HCT116 (cell line): ENCODE results near the gene IFIT5. TPM values are rescaled to one million over a fixed set of nuclear protein-coding genes. Genes with fewer than 3 reads are reported as not detected.

Source experiments
- ATAC-seq: fragments of 200-7000 bp; cut with Tn5 transposase; 2 replicates; pipeline ENCODE4 v1.9.1; 2020; ENCODE audit warnings: mild to moderate bottlenecking, moderate library complexity
- BruUV-seq: library from RNA; stranded (reverse); fragments of 400-500 nt; replicated peaks from 2 replicates; lab custom pipeline; 2021; lab: Mats Ljungman, UMichigan
- CTCF ChIA-PET: fragments of 300-600 bp; sonication (Branson Sonifier 250); formaldehyde crosslinking; loops from one replicate; lab custom pipeline; 2021; ENCODE audit warnings: antibody characterized with exemption; lab: Charles Lee
- POLR2A ChIA-PET: fragments of 300-600, 350-600 bp; sonication (Branson Sonifier 250); formaldehyde crosslinking; loops from one replicate; lab custom pipeline; 2021; ENCODE audit warnings: antibody characterized with exemption; lab: Charles Lee
- RAD21 ChIA-PET, 2 experiments: fragments of 300-600 bp; sonication (Branson Sonifier 250); formaldehyde crosslinking; loops; one replicate each; lab custom pipeline; 2023; ENCODE audit warnings: low total read pairs in 2 of 2; ENCODE audit not compliant: uncharacterized antibody in 2 of 2, unreplicated experiment in 2 of 2, low non-redundant PET in 1 of 2; lab: Charles Lee
- DNase-seq: peaks from one replicate; pipeline ENCODE4 v3.0.0-alpha.2; 2010; ENCODE audit warnings: low read depth, low spot score
- H2AFZ ChIP-seq: fragments of 200-600 bp; shearing (Covaris generic), sonication (generic); 2 replicates; pipeline ENCODE4 v1.6.1; 2017; ENCODE audit warnings: low read depth, mixed run types, mixed read lengths, antibody characterized with exemption, low read length; ENCODE audit not compliant: poor library complexity, severe bottlenecking
- H3K27ac ChIP-seq: 2 replicates; pipeline ENCODE4 v1.5.1; 2012; ENCODE audit warnings: low read depth, low read length
- H3K27me3 ChIP-seq: fragments of 200-600 bp; sonication (generic); 2 replicates; pipeline ENCODE4 v1.6.1; 2016; ENCODE audit warnings: mixed run types, low read length, mixed read lengths; ENCODE audit not compliant: insufficient read depth
- H3K36me3 ChIP-seq, 2 experiments: fragments of 200-500 bp in 1 of 2; fragments of 200-600 bp in 1 of 2; sonication (Bioruptor generic) in 1 of 2; sonication (generic) in 1 of 2; 2 replicates each; pipeline versions ENCODE4 v1.5.1 to v1.6.1; 2014 to 2016; ENCODE audit warnings: low read length in 2 of 2, inconsistent platforms in 1 of 2, mixed read lengths in 1 of 2, mixed run types in 1 of 2; ENCODE audit not compliant: insufficient read depth in 2 of 2, control insufficient read depth in 1 of 2
- H3K4me1 ChIP-seq, 2 experiments: fragments of 200-600 bp in 1 of 2; sonication (generic) in 1 of 2; 2 replicates each; pipeline versions ENCODE4 v1.5.1 to v1.6.1; 2012 to 2017; ENCODE audit warnings: low read length in 2 of 2, inconsistent platforms in 1 of 2, mild to moderate bottlenecking in 1 of 2, mixed read lengths in 1 of 2, mixed run types in 1 of 2, moderate library complexity in 1 of 2; ENCODE audit not compliant: insufficient read depth in 2 of 2, control insufficient read depth in 1 of 2
- H3K4me2 ChIP-seq: fragments of 200-600 bp; sonication (generic); 2 replicates; pipeline ENCODE4 v1.6.1; 2017; ENCODE audit warnings: mixed run types, low read length, mixed read lengths
- H3K4me3 ChIP-seq, 2 experiments: fragments of 200-600 bp in 1 of 2; sonication (generic) in 1 of 2; replicated peaks in 1 of 2; 2 replicates each; pipeline ENCODE4 v1.5.1; 2011 to 2016; ENCODE audit warnings: low read length in 2 of 2, control low read depth in 1 of 2, low read depth in 1 of 2, mild to moderate bottlenecking in 1 of 2, mixed read lengths in 1 of 2, mixed run types in 1 of 2
- H3K79me2 ChIP-seq: fragments of 200-600 bp; sonication (generic); 2 replicates; pipeline ENCODE4 v1.6.1; 2017; ENCODE audit warnings: mild to moderate bottlenecking, mixed run types, low read length, moderate library complexity, mixed read lengths; ENCODE audit not compliant: insufficient read depth
- H3K9ac ChIP-seq: fragments of 200-600 bp; sonication (generic); 2 replicates; pipeline ENCODE4 v1.6.1; 2016; ENCODE audit warnings: low read length, mixed read lengths
- H3K9me2 ChIP-seq: fragments of 200-600 bp; sonication (generic), shearing (Covaris generic); 2 replicates; pipeline ENCODE4 v1.6.1; 2017; ENCODE audit warnings: mixed run types, mild to moderate bottlenecking, moderate library complexity; ENCODE audit not compliant: insufficient read depth
- H3K9me3 ChIP-seq, 2 experiments: fragments of 200-500 bp in 1 of 2; fragments of 200-600 bp in 1 of 2; sonication (Bioruptor generic) in 1 of 2; sonication (generic) in 1 of 2; 2 replicates each; pipeline ENCODE4 v1.6.1; 2014 to 2017; ENCODE audit warnings: low read length in 2 of 2, mixed read lengths in 2 of 2, inconsistent platforms in 1 of 2, low read depth in 1 of 2, mild to moderate bottlenecking in 1 of 2, mixed run types in 1 of 2, moderate library complexity in 1 of 2; ENCODE audit not compliant: control insufficient read depth in 1 of 2, insufficient read depth in 1 of 2
- H4K20me1 ChIP-seq: fragments of 200-600 bp; sonication (generic), shearing (Covaris generic); 2 replicates; pipeline ENCODE4 v1.6.1; 2017; ENCODE audit warnings: mixed run types, mild to moderate bottlenecking, moderate library complexity; ENCODE audit not compliant: insufficient read depth
- ATF3 ChIP-seq: IDR thresholded peaks from 2 replicates; pipeline ENCODE4 v1.6.1; 2012
- CBX3 ChIP-seq: IDR thresholded peaks from 2 replicates; pipeline ENCODE4 v1.6.1; 2012; ENCODE audit warnings: low read depth
- CTCF ChIP-seq, 3 experiments: fragments of 200-600 bp in 1 of 3; sonication (generic) in 1 of 3; IDR thresholded peaks in 2 of 3; conservative IDR thresholded peaks in 1 of 3; 2 replicates each; pipeline ENCODE4 v1.5.1; 2012 to 2017; ENCODE audit warnings: low read depth in 2 of 3, low read length in 2 of 3, antibody characterized with exemption in 1 of 3, borderline replicate concordance in 1 of 3, control low read depth in 1 of 3, mild to moderate bottlenecking in 1 of 3, mixed read lengths in 1 of 3, mixed run types in 1 of 3, moderate library complexity in 1 of 3; ENCODE audit not compliant: insufficient read depth in 1 of 3
- EGR1 ChIP-seq: IDR thresholded peaks from 2 replicates; pipeline ENCODE4 v1.6.1; 2012; ENCODE audit warnings: low read depth
- ELF1 ChIP-seq: IDR thresholded peaks from 2 replicates; pipeline ENCODE4 v1.6.1; 2012; ENCODE audit warnings: low read depth, borderline replicate concordance
- JUND ChIP-seq: IDR thresholded peaks from 2 replicates; pipeline ENCODE4 v1.6.1; 2012
- MAX ChIP-seq: IDR thresholded peaks from 2 replicates; pipeline ENCODE4 v1.6.1; 2012
- SIN3A ChIP-seq: IDR thresholded peaks from 2 replicates; pipeline ENCODE4 v1.6.1; 2012; ENCODE audit warnings: low read depth
- SP1 ChIP-seq: IDR thresholded peaks from 2 replicates; pipeline ENCODE4 v1.6.1; 2012; ENCODE audit warnings: low read depth
- SRF ChIP-seq: IDR thresholded peaks from 2 replicates; pipeline ENCODE4 v1.6.1; 2012; ENCODE audit warnings: low read depth
- ZBTB33 ChIP-seq: IDR thresholded peaks from 2 replicates; pipeline ENCODE4 v1.6.1; 2011; ENCODE audit warnings: mild to moderate bottlenecking, low read length, moderate library complexity; ENCODE audit not compliant: insufficient replicate concordance; ENCODE audit errors: extremely low read depth
- ZFX ChIP-seq: fragments of 450-650 bp; IDR thresholded peaks from 2 replicates; pipeline ENCODE4 v1.6.1; 2017
- intact Hi-C: fragments of 100-400 bp; cut with micrococcal nuclease; formaldehyde crosslinking; loops from 2 replicates; pipeline ENCODE4 v1.10.0; 2022
- total RNA-seq: library from RNA; stranded (reverse); gene quantifications from one replicate; pipeline ENCODE4 v1.2.1, GENCODE V29; 2021; ENCODE audit not compliant: unreplicated experiment

IFIT5 gene
- total RNA-seq, 1 experiment from 2014 or later = 11.1 TPM

GRCh38 chr10:89450901-89451300, 36.5 kb downstream of the IFIT5 start:
- Histone ChIP-seq H3K4me3 (no peak overlapping the region), H3K79me2 (no peaks in the 10 kb centered on the region), H2AFZ (no peak overlapping the region), H3K4me1 (no peaks in the 10 kb centered on the region), H3K9ac (no peak overlapping the region), H3K9me3 (no peaks in the 10 kb centered on the region), H4K20me1 (no peaks in the 10 kb centered on the region), H3K36me3 (no peaks in the 10 kb centered on the region), H3K4me2 (no peak overlapping the region), H3K27ac (no peak overlapping the region), H3K9me2 (no peaks in the 10 kb centered on the region), H3K27me3 (no peaks in the 10 kb centered on the region)
- ChIA-PET POLR2A (no interaction called here), CTCF (no interaction called here), RAD21 (no interaction called here)
- no TSS peak for BruUV-seq
- DNase-seq (no peak), ATAC-seq (no peak)
- intact Hi-C loops = no loop called here
- no peak for TF ChIP-seq MAX
- no peak for TF ChIP-seq ATF3
- no peak for TF ChIP-seq EGR1
- TF ChIP-seq CTCF (IDR thresholded peaks at IDR 0.05 in 2 of 3, conservative IDR thresholded peaks at IDR 0.05 in 1 of 3; ENCODE audit: borderline replicate concordance in 1 of 3, insufficient read depth in 1 of 3, low read depth in 2 of 3, low read length in 2 of 3) = no peak
- no peak for TF ChIP-seq JUND
- no peak for TF ChIP-seq ZFX
- TF ChIP-seq SIN3A = no peak
- no peak for TF ChIP-seq SP1
- TF ChIP-seq SRF = no peak
- no peak for TF ChIP-seq ELF1
- TF ChIP-seq CBX3 = no peak
- TF ChIP-seq ZBTB33 = no peak
